Measurements from ENCODE around the gene ARL11.

DNA sequence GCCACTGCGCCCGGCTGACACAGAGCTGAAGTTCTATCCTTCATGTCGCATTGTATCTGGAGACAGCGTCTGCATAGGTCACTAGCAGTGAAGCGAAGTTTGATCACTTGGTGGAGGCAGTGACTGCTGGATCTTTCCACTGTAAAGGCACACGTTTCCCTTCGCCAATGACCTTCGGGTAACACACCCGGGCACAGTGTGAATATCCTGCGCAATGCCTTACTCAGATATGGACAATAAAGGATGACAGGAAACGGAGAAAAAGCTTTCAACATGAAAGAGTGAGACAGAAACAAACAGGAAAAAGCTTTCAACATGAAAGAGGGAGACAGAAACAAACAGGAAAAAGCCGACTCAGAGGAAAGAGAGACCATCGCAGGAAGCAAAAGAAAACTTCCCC is 17.1 kb downstream of the ARL11 start:
- TF ChIP-seq POLR2A (IDR thresholded peaks at IDR 0.05), result no peak
- TF ChIP-seq, protein P1, sequence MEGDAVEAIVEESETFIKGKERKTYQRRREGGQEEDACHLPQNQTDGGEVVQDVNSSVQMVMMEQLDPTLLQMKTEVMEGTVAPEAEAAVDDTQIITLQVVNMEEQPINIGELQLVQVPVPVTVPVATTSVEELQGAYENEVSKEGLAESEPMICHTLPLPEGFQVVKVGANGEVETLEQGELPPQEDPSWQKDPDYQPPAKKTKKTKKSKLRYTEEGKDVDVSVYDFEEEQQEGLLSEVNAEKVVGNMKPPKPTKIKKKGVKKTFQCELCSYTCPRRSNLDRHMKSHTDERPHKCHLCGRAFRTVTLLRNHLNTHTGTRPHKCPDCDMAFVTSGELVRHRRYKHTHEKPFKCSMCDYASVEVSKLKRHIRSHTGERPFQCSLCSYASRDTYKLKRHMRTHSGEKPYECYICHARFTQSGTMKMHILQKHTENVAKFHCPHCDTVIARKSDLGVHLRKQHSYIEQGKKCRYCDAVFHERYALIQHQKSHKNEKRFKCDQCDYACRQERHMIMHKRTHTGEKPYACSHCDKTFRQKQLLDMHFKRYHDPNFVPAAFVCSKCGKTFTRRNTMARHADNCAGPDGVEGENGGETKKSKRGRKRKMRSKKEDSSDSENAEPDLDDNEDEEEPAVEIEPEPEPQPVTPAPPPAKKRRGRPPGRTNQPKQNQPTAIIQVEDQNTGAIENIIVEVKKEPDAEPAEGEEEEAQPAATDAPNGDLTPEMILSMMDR (IDR thresholded peaks at IDR 0.05), result no peak

Data from Peyer's patch (tissue), 4 donors.